Body of pancreas (tissue), 4 donors: Measurements from ENCODE around the gene PLXNB1.

Experiments
- CTCF ChIP-seq, 7 experiments: fragments of 450-650 bp in 4 of 7; fragments of 200-600 bp in 3 of 7; sonication (generic) in 3 of 7; IDR thresholded peaks; one replicate each; pipeline ENCODE4 v1.5.1; 2016 to 2019; ENCODE audit warnings: antibody characterized with exemption in 7 of 7
- POLR2A ChIP-seq, 3 donors: fragments of 450-650 bp; IDR thresholded peaks; one replicate each; pipeline ENCODE4 v1.6.1; 2016; ENCODE audit warnings: antibody characterized with exemption in 3 of 3, mild to moderate bottlenecking in 2 of 3

- TF ChIP-seq CTCF (IDR thresholded peaks at IDR 0.05): no peak
- no peak for TF ChIP-seq POLR2A (IDR thresholded peaks at IDR 0.05)
Measured at GRCh38 chr3:48411041-48411588, 18.8 kb downstream of the PLXNB1 start.
